K562 (cell line): ENCODE measurements around the gene SH2B2. TPM values are rescaled to one million over a fixed set of nuclear protein-coding genes. Genes with fewer than 3 reads are reported as not detected.

Experiments
- ATF4 ChIP-seq: fragments of 450-650 bp; formaldehyde crosslinking; IDR thresholded peaks from 2 replicates; pipeline ENCODE4 v1.4.0; 2022; ENCODE audit warnings: mild to moderate bottlenecking, moderate library complexity
- BACH1 ChIP-seq: fragments of 200-800 bp; sonication (Bioruptor generic); IDR thresholded peaks from 2 replicates; pipeline ENCODE4 v1.6.1; 2016; ENCODE audit warnings: missing genetic modification characterization, missing compliant biosample characterization
- CEBPZ ChIP-seq: fragments of 150-350 bp; IDR thresholded peaks from 2 replicates; pipeline ENCODE4 v1.6.1; 2014; ENCODE audit warnings: low read depth, mild to moderate bottlenecking, low read length, borderline replicate concordance
- CHD7 ChIP-seq: fragments of 200-600 bp; sonication (generic); IDR thresholded peaks from one replicate; pipeline ENCODE4 v1.6.1; 2012; ENCODE audit warnings: mild to moderate bottlenecking, low read depth, low read length, inconsistent platforms
- HBP1 ChIP-seq: fragments of 450-650 bp; formaldehyde crosslinking; IDR thresholded peaks from 2 replicates; pipeline ENCODE4 v1.4.0; 2022; ENCODE audit warnings: missing genetic modification characterization
- HDAC8 ChIP-seq: fragments of 450-650 bp; IDR thresholded peaks from 2 replicates; pipeline ENCODE4 v1.6.1; 2016; ENCODE audit warnings: mild to moderate bottlenecking, missing genetic modification characterization, moderate library complexity, missing compliant biosample characterization
- NCOR1 ChIP-seq: fragments of 450-650 bp; IDR thresholded peaks from 2 replicates; pipeline ENCODE4 v1.6.1; 2016; ENCODE audit warnings: mild to moderate bottlenecking, moderate library complexity
- ZNF766 ChIP-seq: fragments of 200-800 bp; sonication (Bioruptor generic); conservative IDR thresholded peaks from 2 replicates; pipeline ENCODE4 v1.6.1; 2016; ENCODE audit warnings: missing genetic modification characterization, missing compliant biosample characterization
- polyA plus RNA-seq, 8 experiments: library from polyadenylated mRNA; depleted of rRNA in 4 of 8; stranded (reverse) in 5 of 8; unstranded in 3 of 8; fragments of >200 nt; fragmentation: Nextera tagmentation in 2 of 8; fragmentation: Illumina TruSeq in 1 of 8; extraction: Ambion mirVana in 2 of 8; extraction: Trizol in 1 of 8; gene quantifications; 2 replicates each; pipeline versions ENCODE4 v1.2.1 to v1.2.3, GENCODE V29; 2011 to 2014; ENCODE audit warnings: inconsistent platforms in 1 of 8, missing spikeins in 1 of 8
- total RNA-seq, 7 experiments: library from RNA; depleted of rRNA in 6 of 7; stranded (reverse); fragments of >200 nt in 6 of 7; fragmentation: Illumina TruSeq in 2 of 7; extraction: Trizol in 2 of 7; gene quantifications; 2 replicates each; pipeline versions ENCODE4 v1.2.1 to v1.2.3, GENCODE V29; 2011 to 2021; ENCODE audit warnings: low replicate concordance in 1 of 7

The SH2B2 gene
- total and polyA plus RNA-seq, 9 of the 15 experiments (the other 6 are each of a cell fraction or from before 2014, with no cell fraction given): 0.03 to 0.89 (median 0.07) TPM; not detected in 4

- no peak for TF ChIP-seq HBP1 (CRISPR knock-in tag)
- TF ChIP-seq NCOR1: no peak
- no peak for TF ChIP-seq HDAC8
- TF ChIP-seq BACH1: no peak
- TF ChIP-seq CEBPZ: no peak
- TF ChIP-seq ZNF766 (CRISPR knock-in tag): no peak
- no peak for TF ChIP-seq CHD7
- no peak for TF ChIP-seq ATF4
These were observed at the start of gene SH2B2 (continued) for GRCh38 chr7:102286237-102287110.
